Measurements from ENCODE around the gene DOCK10. TPM values are rescaled to one million over a fixed set of nuclear protein-coding genes. Genes with fewer than 3 reads are reported as not detected.
A peak's percentile ranks its signal among the peaks of the same experiment; 100 is the strongest.

DOCK10 gene
- total and polyA plus RNA-seq, 10 of the 15 experiments (the other 5 are each of a cell fraction or from before 2014, with no cell fraction given): 16.9 to 120 (median 85.5) TPM

- peak overlapping the region; percentile 83 for H2AFZ ChIP-seq (ENCODE audit: control insufficient read depth, low read depth, low read length)
- no peaks in the 10 kb centered on the region for H3K27me3 ChIP-seq (replicated peaks in 1 of 2; ENCODE audit: control insufficient read depth in 2 of 2, insufficient read depth in 2 of 2, low read length in 1 of 2)
- H3K79me2 ChIP-seq (ENCODE audit: control insufficient read depth, insufficient read depth, low read length): peaks cover 56% of the 10 kb centered on the region
- WGBS (ENCODE audit: insufficient coverage, insufficient replicate concordance, low lambda C conversion rate, missing lambda C conversion rate): 1% methylated on average over 26 of the region's 27 CpGs
- FAIRE-seq (no peak), DNase-seq (ENCODE audit: low read depth, low spot score) (peak; percentile 84), ATAC-seq (peak; percentile 69)
- H3K4me3 ChIP-seq: peak overlapping the region; percentile 92
- no peaks in the 10 kb centered on the region for H3K9me3 ChIP-seq (replicated peaks; ENCODE audit: control insufficient read depth, insufficient read depth, low read length)
- no TSS peak for BruUV-seq (replicated peaks)
- intact Hi-C loops (cut with micrococcal nuclease; ENCODE audit: unreplicated experiment): loop anchor here (1.0 to 10.0 kb wide), 6 partner anchors 33 to 1796 kb away; partner anchors contain the start of gene RHBDD1
- peak overlapping the region; percentile 94 for H3K9ac ChIP-seq (ENCODE audit: control insufficient read depth, insufficient read depth, low read length)
- ChIA-PET CTCF (interaction anchor here (1.1 to 1.3 kb wide), 4 partner anchors 15 to 243 kb away, joined by 3 to 7 read pairs (median 4); no protein-coding TSS in a partner anchor), SMC1A (ENCODE audit: uncharacterized antibody, unreplicated experiment) (interaction anchor here (0.7 to 6.6 kb wide), 15 partner anchors 11 to 232 kb away, joined by 3 to 53 read pairs (median 4); no protein-coding TSS in a partner anchor), RAD21 (ENCODE audit: unreplicated experiment) (interaction anchor here (0.8 to 7.2 kb wide), 6 partner anchors 11 to 146 kb away, joined by 3 to 47 read pairs (median 10); no protein-coding TSS in a partner anchor), POLR2A (interaction anchor here (0.5 to 2.2 kb wide), 8 partner anchors 9 to 520 kb away, joined by 3 to 8 read pairs (median 4); no protein-coding TSS in a partner anchor)
- no peaks in the 10 kb centered on the region for H3K36me3 ChIP-seq (ENCODE audit: control insufficient read depth in 2 of 2, insufficient read depth in 2 of 2, low read length in 1 of 2)
- H3K4me1 ChIP-seq (ENCODE audit: control insufficient read depth, insufficient read depth, low read length): peaks cover 15% of the 10 kb centered on the region
- H3K4me2 ChIP-seq (ENCODE audit: control insufficient read depth, insufficient read depth): peak overlapping the region; percentile 99
- in situ Hi-C loops (cut with MboI): loop anchor here (10.0 kb wide), 1 partner anchor 233 kb away; no protein-coding TSS in a partner anchor
- no peaks in the 10 kb centered on the region for H4K20me1 ChIP-seq (ENCODE audit: control insufficient read depth, insufficient read depth)
- H3K27ac ChIP-seq (ENCODE audit: control insufficient read depth, insufficient read depth): peak overlapping the region; percentile 98
- TF ChIP-seq HDAC6 (IDR thresholded peaks at IDR 0.05; ENCODE audit: unreplicated experiment) (no peak), CBFB (IDR thresholded peaks at IDR 0.05; ENCODE audit: low read depth) (peak; percentile 86; the same call in 1 of the 2 replicates), POU2F2 (IDR thresholded peaks at IDR 0.05; ENCODE audit: borderline replicate concordance, low read depth, low read length) (peak; percentile 50; the same call in 2 of the 3 replicates), SREBF2 (IDR thresholded peaks at IDR 0.05; ENCODE audit: low read length) (no peak), SMAD5 (IDR thresholded peaks at IDR 0.05; ENCODE audit: low read depth) (peak; percentile 69; the same call in 1 of the 2 replicates), SIN3A (IDR thresholded peaks at IDR 0.05; ENCODE audit: low read depth, low read length) (peak; percentile 57; the same call in 1 of the 2 replicates), CUX1 (IDR thresholded peaks at IDR 0.05; ENCODE audit: insufficient replicate concordance, low read depth, low read length) (no peak), DPF2 (IDR thresholded peaks at IDR 0.05) (peak; percentile 54), TBL1XR1 (IDR thresholded peaks at IDR 0.05; ENCODE audit: low read depth, low read length) (peak; percentile 91), BMI1 (IDR thresholded peaks at IDR 0.05; ENCODE audit: borderline replicate concordance) (0 out of 2 replicates have a peak, but pooled peaks have one; percentile 16), BHLHE40 (IDR thresholded peaks at IDR 0.05; ENCODE audit: borderline replicate concordance in 1 of 2, low read depth in 2 of 2, low read length in 1 of 2) (peak in 1 of 2 experiments; percentile 49; a peak in 1 of 4 replicates), SKIL (IDR thresholded peaks at IDR 0.05; ENCODE audit: low read depth, poor library complexity, severe bottlenecking) (peak; percentile 81), ATF7 (IDR thresholded peaks at IDR 0.05; ENCODE audit: low read depth) (peak; percentile 46; the same call in 1 of the 2 replicates), MYB (IDR thresholded peaks at IDR 0.05; ENCODE audit: borderline replicate concordance, low read depth, low read length) (peak; percentile 43; the same call in 1 of the 2 replicates), CREB1 (IDR thresholded peaks at IDR 0.05; ENCODE audit: low read depth) (peak; percentile 72), NR2F1 (conservative IDR thresholded peaks at IDR 0.05) (peak; percentile 96), NRF1 (conservative IDR thresholded peaks at IDR 0.05; ENCODE audit: low read depth, low read length) (no peak)
Observed at GRCh38 chr2:225041207-225041850, 939 bp downstream of the DOCK10 start.
